ENCODE measurements around the gene IPO9. TPM values are rescaled to one million over a fixed set of nuclear protein-coding genes. Genes with fewer than 3 reads are reported as not detected.

Gene IPO9
- total RNA-seq, 5 donors from 2014 or later (not counting 1 experiment from before 2014, with no cell fraction given), result 28.2 to 39.9 (median 36.9) TPM

DNA sequence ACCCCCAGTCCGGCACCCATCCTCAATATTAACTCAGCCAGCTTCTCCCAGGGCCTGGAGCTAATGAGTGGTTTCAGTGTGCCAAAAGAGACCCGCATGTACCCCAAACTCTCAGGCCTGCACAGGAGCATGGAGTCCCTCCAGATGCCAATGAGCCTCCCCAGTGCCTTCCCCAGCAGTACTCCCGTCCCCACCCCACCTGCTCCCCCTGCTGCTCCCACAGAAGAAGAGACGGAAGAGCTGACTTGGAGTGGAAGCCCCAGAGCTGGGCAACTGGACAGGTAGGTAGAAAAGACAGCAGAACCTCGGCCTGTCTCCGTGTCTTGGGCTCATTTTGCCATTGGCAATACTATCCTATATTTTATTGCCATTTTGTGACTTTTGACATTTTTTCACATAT lies 45.4 kb upstream of the IPO9 start:
- Histone ChIP-seq H3K27me3 (replicated peaks in 1 of 2; ENCODE audit: control insufficient read depth in 2 of 2, extremely low read depth in 1 of 2, insufficient read depth in 2 of 2, low read length in 1 of 2) (peaks cover 0 to 2% of the 10 kb centered on the region in 2 experiments), H3K27ac (ENCODE audit: low read length) (no peak overlapping the region), H3K4me1 (ENCODE audit: control insufficient read depth in 1 of 2, extremely low read depth in 1 of 2, insufficient read depth in 2 of 2, low read length in 2 of 2) (no peaks in the 10 kb centered on the region), H3K4me3 (ENCODE audit: control insufficient read depth in 1 of 2, extremely low read depth in 1 of 2, low read length in 1 of 2) (no peak overlapping the region), H3K36me3 (ENCODE audit: control insufficient read depth in 2 of 2, extremely low read depth in 1 of 2, insufficient read depth in 1 of 2, low read length in 1 of 2) (no peaks in the 10 kb centered on the region), H3K9me3 (no peaks in the 10 kb centered on the region)
- whole genome bisulfite sequencing (ENCODE audit: insufficient coverage), result 80% methylated on average over 3 of the region's 6 CpGs
- Mint-ChIP-seq H3K9me3 (no peaks in the 10 kb centered on the region), H3K4me1 (no peaks in the 10 kb centered on the region), H3K4me3 (no peak overlapping the region), H3K27me3 (no peaks in the 10 kb centered on the region), H3K36me3 (peaks cover 23% of the 10 kb centered on the region), H3K27ac (no peak overlapping the region)
- CTCF ChIA-PET, result interaction anchor here in 1 of 2 donors (0.7 kb wide), 1 partner anchor 180 kb away, joined by 3 read pairs; no protein-coding TSS in a partner anchor
- DNase-seq (no peak), ATAC-seq (replicated peaks in 1 of 4) (no peak)
- POLR2A ChIA-PET, result no interaction called here

DNA sequence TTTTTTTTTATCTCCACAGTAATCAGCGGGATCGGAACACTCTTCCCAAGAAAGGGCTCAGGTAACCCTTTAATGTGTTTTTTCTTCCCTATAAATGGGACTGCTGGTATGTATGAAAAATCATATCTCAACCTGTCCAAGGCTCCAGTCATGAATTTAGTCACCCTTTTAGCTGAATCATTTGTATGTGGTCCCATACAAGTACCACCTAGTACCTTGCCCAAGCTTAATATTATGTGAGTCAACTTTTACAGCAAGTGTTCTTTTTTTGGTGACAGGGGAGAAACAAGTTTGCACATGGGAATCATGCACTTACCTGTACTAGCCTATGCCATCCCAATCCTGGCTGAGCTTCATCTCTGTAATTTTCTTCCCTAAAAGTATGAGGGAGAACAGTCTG lies 43.7 kb upstream of the IPO9 start:
- Histone ChIP-seq H3K4me1 (ENCODE audit: control insufficient read depth in 1 of 2, extremely low read depth in 1 of 2, insufficient read depth in 2 of 2, low read length in 2 of 2) (no peaks in the 10 kb centered on the region), H3K36me3 (ENCODE audit: control insufficient read depth in 2 of 2, extremely low read depth in 1 of 2, insufficient read depth in 1 of 2, low read length in 1 of 2) (no peaks in the 10 kb centered on the region), H3K9me3 (no peaks in the 10 kb centered on the region), H3K27me3 (replicated peaks in 1 of 2; ENCODE audit: control insufficient read depth in 2 of 2, extremely low read depth in 1 of 2, insufficient read depth in 2 of 2, low read length in 1 of 2) (peaks cover 0 to 2% of the 10 kb centered on the region in 2 experiments), H3K27ac (ENCODE audit: low read length) (no peak overlapping the region), H3K4me3 (ENCODE audit: control insufficient read depth in 1 of 2, extremely low read depth in 1 of 2, low read length in 1 of 2) (no peak overlapping the region)
- no peaks in the 10 kb centered on the region for H3K27me3 Mint-ChIP-seq
- no CpG with 5 or more reads among the region's 2 CpGs for WGBS (ENCODE audit: insufficient coverage)
- DNase-seq, result no peak
- no peak overlapping the region for H3K27ac Mint-ChIP-seq
- H3K4me3 Mint-ChIP-seq, result no peak overlapping the region
- POLR2A ChIA-PET, result interaction anchor here in 1 of 2 donors (0.6 kb wide), 1 partner anchor 603 kb away, joined by 8 read pairs; no protein-coding TSS in a partner anchor
- peaks cover 28% of the 10 kb centered on the region for H3K36me3 Mint-ChIP-seq
- H3K9me3 Mint-ChIP-seq, result no peaks in the 10 kb centered on the region
- H3K4me1 Mint-ChIP-seq, result no peaks in the 10 kb centered on the region
- CTCF ChIA-PET, result no interaction called here
- no peak for ATAC-seq (replicated peaks in 1 of 4)

DNA sequence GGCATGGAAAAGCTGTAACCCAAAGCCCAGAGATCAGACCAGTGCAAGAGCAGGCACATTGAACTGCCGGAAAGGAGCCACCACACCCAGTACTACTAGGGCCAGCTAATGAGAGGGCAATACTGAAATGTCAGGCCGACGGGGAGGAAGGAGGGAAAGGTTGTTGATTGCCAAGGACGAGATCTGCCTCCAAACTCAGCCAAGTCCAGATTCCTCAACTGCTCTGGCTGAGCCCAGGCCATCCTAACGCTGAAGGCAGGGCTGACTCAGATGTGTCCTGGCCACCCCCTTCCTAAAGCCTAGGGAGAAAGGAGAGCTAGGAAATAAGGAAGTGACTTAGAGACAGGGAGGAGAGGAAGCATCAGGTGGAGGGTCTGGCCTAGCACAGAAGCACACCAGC lies 42.1 kb upstream of the IPO9 start:
- DNase-seq, result no peak
- ATAC-seq (replicated peaks in 1 of 4), result no peak
- Mint-ChIP-seq H3K27ac (no peak overlapping the region), H3K4me3 (no peak overlapping the region), H3K27me3 (no peaks in the 10 kb centered on the region), H3K36me3 (peaks cover 24% of the 10 kb centered on the region), H3K4me1 (peaks cover 0 to 4% (median 0%) of the 10 kb centered on the region in 3 donors), H3K9me3 (no peaks in the 10 kb centered on the region)
- Histone ChIP-seq H3K9me3 (no peaks in the 10 kb centered on the region), H3K4me1 (ENCODE audit: control insufficient read depth in 1 of 2, extremely low read depth in 1 of 2, insufficient read depth in 2 of 2, low read length in 2 of 2) (no peaks in the 10 kb centered on the region), H3K4me3 (ENCODE audit: control insufficient read depth in 1 of 2, extremely low read depth in 1 of 2, low read length in 1 of 2) (no peak overlapping the region), H3K36me3 (ENCODE audit: control insufficient read depth in 2 of 2, extremely low read depth in 1 of 2, insufficient read depth in 1 of 2, low read length in 1 of 2) (no peaks in the 10 kb centered on the region), H3K27me3 (replicated peaks in 1 of 2; ENCODE audit: control insufficient read depth in 2 of 2, extremely low read depth in 1 of 2, insufficient read depth in 2 of 2, low read length in 1 of 2) (peaks cover 0 to 2% of the 10 kb centered on the region in 2 experiments), H3K27ac (ENCODE audit: low read length) (no peak overlapping the region)
- ChIA-PET POLR2A (no interaction called here), CTCF (interaction anchor here in 1 of 2 donors (1.5 kb wide), 1 partner anchor 77 kb away, joined by 6 read pairs; no protein-coding TSS in a partner anchor)
- WGBS (ENCODE audit: insufficient coverage), result no CpG with 5 or more reads among the region's 5 CpGs

DNA sequence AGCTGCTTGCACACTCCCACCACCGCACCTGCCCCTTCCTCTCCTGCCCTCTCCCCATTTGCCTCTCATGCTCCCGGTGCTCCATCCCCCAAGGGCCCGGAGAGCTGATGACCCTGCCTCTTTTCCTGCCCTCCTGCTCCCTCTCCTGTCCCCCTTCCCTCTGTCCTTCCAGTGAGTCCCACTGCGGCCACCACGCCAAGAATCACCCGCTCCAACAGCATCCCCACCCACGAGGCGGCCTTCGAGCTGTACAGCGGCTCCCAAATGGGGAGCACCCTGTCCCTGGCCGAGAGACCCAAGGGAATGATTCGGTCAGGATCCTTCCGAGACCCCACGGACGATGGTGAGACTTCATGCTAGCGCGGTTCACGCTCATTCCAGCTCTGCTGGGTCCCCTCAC lies 40.7 kb upstream of the IPO9 start:
- POLR2A ChIA-PET, result no interaction called here
- Histone ChIP-seq H3K9me3 (no peaks in the 10 kb centered on the region), H3K4me1 (ENCODE audit: control insufficient read depth in 1 of 2, extremely low read depth in 1 of 2, insufficient read depth in 2 of 2, low read length in 2 of 2) (peaks cover 0 to 5% of the 10 kb centered on the region in 2 experiments), H3K27ac (ENCODE audit: low read length) (no peak overlapping the region), H3K36me3 (ENCODE audit: control insufficient read depth in 2 of 2, extremely low read depth in 1 of 2, insufficient read depth in 1 of 2, low read length in 1 of 2) (no peaks in the 10 kb centered on the region), H3K27me3 (replicated peaks in 1 of 2; ENCODE audit: control insufficient read depth in 2 of 2, extremely low read depth in 1 of 2, insufficient read depth in 2 of 2, low read length in 1 of 2) (peaks cover 0 to 2% of the 10 kb centered on the region in 2 experiments), H3K4me3 (ENCODE audit: control insufficient read depth in 1 of 2, extremely low read depth in 1 of 2, low read length in 1 of 2) (no peak overlapping the region)
- Mint-ChIP-seq H3K9me3 (no peaks in the 10 kb centered on the region), H3K27me3 (no peaks in the 10 kb centered on the region), H3K4me1 (peaks cover 0 to 4% (median 0%) of the 10 kb centered on the region in 3 donors), H3K27ac (no peak overlapping the region), H3K4me3 (no peak overlapping the region), H3K36me3 (peaks cover 19% of the 10 kb centered on the region)
- CTCF ChIA-PET, result interaction anchor here in 1 of 2 donors (0.6 to 1.5 kb wide), 2 partner anchors 79 to 1749 kb away, joined by 3 to 6 read pairs; no protein-coding TSS in a partner anchor
- no peak for DNase-seq
- no peak for ATAC-seq (replicated peaks in 1 of 4)
- WGBS (ENCODE audit: insufficient coverage), result 84% methylated on average over 18 of the region's 18 CpGs

DNA sequence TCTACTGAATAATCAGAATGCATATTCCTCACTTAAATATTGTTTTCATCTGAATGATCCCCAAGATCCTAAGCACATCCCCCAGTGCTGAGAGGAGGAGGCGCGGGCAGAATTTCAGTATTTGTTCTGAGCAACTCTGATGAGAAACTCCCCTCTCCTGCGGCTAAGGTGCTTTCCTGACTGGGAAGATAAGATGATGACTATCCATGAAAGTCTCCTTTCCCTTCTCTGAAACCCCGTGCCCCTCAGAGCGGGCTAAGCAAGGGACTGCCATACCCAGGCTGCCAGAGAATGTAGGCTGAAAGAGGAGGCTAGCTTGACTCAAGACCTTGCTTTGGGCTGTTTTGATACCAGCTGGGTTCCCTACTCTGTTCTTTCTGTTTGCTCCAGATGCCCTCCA lies 39.7 kb upstream of the IPO9 start:
- CTCF ChIA-PET, result no interaction called here
- H3K27me3 Mint-ChIP-seq, result no peaks in the 10 kb centered on the region
- POLR2A ChIA-PET, result no interaction called here
- H3K4me1 ChIP-seq (ENCODE audit: control insufficient read depth in 1 of 2, extremely low read depth in 1 of 2, insufficient read depth in 2 of 2, low read length in 2 of 2), result peaks cover 0 to 5% of the 10 kb centered on the region in 2 experiments
- no peak overlapping the region for H3K27ac ChIP-seq (ENCODE audit: low read length)
- WGBS (ENCODE audit: insufficient coverage), result no CpG with 5 or more reads among the region's 5 CpGs
- no peak for ATAC-seq (replicated peaks in 1 of 4)
- no peaks in the 10 kb centered on the region for H3K36me3 ChIP-seq (ENCODE audit: control insufficient read depth in 2 of 2, extremely low read depth in 1 of 2, insufficient read depth in 1 of 2, low read length in 1 of 2)
- peaks cover 14% of the 10 kb centered on the region for H3K36me3 Mint-ChIP-seq
- peaks cover 0 to 2% of the 10 kb centered on the region in 2 experiments for H3K27me3 ChIP-seq (replicated peaks in 1 of 2; ENCODE audit: control insufficient read depth in 2 of 2, extremely low read depth in 1 of 2, insufficient read depth in 2 of 2, low read length in 1 of 2)
- H3K4me1 Mint-ChIP-seq, result peaks cover 0 to 4% (median 0%) of the 10 kb centered on the region in 3 donors
- no peaks in the 10 kb centered on the region for H3K9me3 Mint-ChIP-seq
- H3K27ac Mint-ChIP-seq, result no peak overlapping the region
- H3K9me3 ChIP-seq, result no peaks in the 10 kb centered on the region
- DNase-seq, result no peak
- no peak overlapping the region for H3K4me3 ChIP-seq (ENCODE audit: control insufficient read depth in 1 of 2, extremely low read depth in 1 of 2, low read length in 1 of 2)
- no peak overlapping the region for H3K4me3 Mint-ChIP-seq

DNA sequence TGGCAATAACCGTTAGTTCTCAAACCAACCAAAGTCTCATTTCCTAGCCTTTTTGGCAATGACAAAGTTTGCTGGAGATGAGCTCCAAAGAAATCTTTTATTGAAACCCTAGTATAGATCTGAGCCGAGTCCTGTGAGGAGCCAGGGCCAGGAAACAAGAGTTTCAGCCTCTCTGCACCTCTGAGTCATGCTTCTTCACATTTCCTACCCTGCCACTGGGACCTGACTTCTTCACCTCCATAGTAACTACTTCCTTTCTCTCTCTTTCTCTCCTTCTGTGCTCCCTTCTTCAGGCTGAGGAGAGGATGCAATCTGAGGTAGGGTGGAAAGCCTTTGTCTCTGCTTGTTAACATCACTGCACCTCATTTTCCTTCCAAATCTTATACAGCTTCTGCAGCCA lies 38.7 kb upstream of the IPO9 start:
- Mint-ChIP-seq H3K36me3 (peaks cover 19% of the 10 kb centered on the region), H3K27me3 (no peaks in the 10 kb centered on the region), H3K9me3 (no peaks in the 10 kb centered on the region), H3K4me1 (peaks cover 0 to 4% (median 0%) of the 10 kb centered on the region in 3 donors), H3K27ac (no peak overlapping the region), H3K4me3 (no peak overlapping the region)
- no peaks in the 10 kb centered on the region for H3K9me3 ChIP-seq
- no peaks in the 10 kb centered on the region for H3K36me3 ChIP-seq (ENCODE audit: control insufficient read depth in 2 of 2, extremely low read depth in 1 of 2, insufficient read depth in 1 of 2, low read length in 1 of 2)
- H3K27ac ChIP-seq (ENCODE audit: low read length), result no peak overlapping the region
- no peak for ATAC-seq (replicated peaks in 1 of 4)
- H3K4me3 ChIP-seq (ENCODE audit: control insufficient read depth in 1 of 2, extremely low read depth in 1 of 2, low read length in 1 of 2), result no peak overlapping the region
- WGBS (ENCODE audit: insufficient coverage), result 100% methylated on average over 2 of the region's 2 CpGs
- peaks cover 0 to 5% of the 10 kb centered on the region in 2 experiments for H3K4me1 ChIP-seq (ENCODE audit: control insufficient read depth in 1 of 2, extremely low read depth in 1 of 2, insufficient read depth in 2 of 2, low read length in 2 of 2)
- ChIA-PET CTCF (interaction anchor here (0.6 to 1.2 kb wide), 3 partner anchors 75 to 1743 kb away, joined by 3 to 5 read pairs (median 3); no protein-coding TSS in a partner anchor), POLR2A (no interaction called here)
- DNase-seq, result no peak
- peaks cover 0 to 2% of the 10 kb centered on the region in 2 experiments for H3K27me3 ChIP-seq (replicated peaks in 1 of 2; ENCODE audit: control insufficient read depth in 2 of 2, extremely low read depth in 1 of 2, insufficient read depth in 2 of 2, low read length in 1 of 2)
